ENCODE measurements around the gene TMEM44. TPM values are rescaled to one million over a fixed set of nuclear protein-coding genes. Genes with fewer than 3 reads are reported as not detected.
A peak's percentile ranks its signal among the peaks of the same experiment; 100 is the strongest.

The TMEM44 gene
- total RNA-seq, 2 experiments from 2014 or later, result 6.2 to 7.1 TPM

GRCh38 chr3:194584320-194584776 is 48.9 kb downstream of the TMEM44 start:
- ChIA-PET CTCF (interaction anchor here (0.6 to 2.4 kb wide), 2 partner anchors 10 to 666 kb away, joined by 3 to 10 read pairs; no protein-coding TSS in a partner anchor), POLR2A (interaction anchor here (0.7 to 7.4 kb wide), 9 partner anchors 9 to 124 kb away, joined by 3 to 84 read pairs (median 7); partner anchors contain the start of genes ATP13A3 and LSG1)
- H3K9me3 Mint-ChIP-seq, result no peaks in the 10 kb centered on the region
- peak overlapping the region; percentile 93 for H3K27ac Mint-ChIP-seq
- DNase-seq, result no peak
- no peaks in the 10 kb centered on the region for H3K27me3 Mint-ChIP-seq
- H3K4me1 Mint-ChIP-seq, result peaks cover 31% of the 10 kb centered on the region
- peak overlapping the region; percentile 97 for H3K4me3 Mint-ChIP-seq
- H3K36me3 Mint-ChIP-seq (ENCODE audit: low read depth), result peaks cover 15% of the 10 kb centered on the region

DNA sequence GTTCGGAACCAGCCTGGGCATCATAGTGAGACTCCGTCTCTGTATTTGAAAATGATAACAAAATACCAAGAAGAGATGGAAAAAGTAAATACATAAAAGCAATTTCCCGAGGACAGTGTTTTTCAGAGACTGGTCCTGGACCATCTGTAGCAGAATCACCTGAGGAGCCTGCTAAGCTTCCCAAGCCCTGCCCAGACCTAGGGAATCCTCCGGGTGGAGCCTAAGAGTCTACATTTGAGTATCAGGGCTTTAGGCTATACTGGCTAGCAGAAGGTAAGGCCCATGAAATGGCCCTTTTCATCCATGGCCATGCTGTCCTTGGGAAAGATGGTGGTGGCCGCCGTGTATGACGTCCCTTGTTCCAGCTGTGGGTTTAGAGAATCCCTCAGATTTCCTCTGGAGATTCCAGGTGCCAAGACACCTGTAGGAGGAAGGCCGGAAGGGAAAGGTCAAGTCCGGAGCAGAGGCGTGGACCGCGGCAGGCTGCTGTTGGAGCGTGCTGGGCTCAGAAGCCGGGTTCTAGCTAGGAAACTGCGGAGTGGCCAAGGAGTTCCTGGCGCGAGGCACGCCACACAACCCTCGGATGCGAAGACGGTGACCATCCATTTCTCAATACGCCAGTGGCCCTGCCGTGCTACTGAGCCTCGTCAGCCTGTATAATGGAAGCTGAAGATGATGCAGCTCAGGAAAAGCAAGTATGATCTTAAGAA is 50.9 kb downstream of the TMEM44 start:
- Mint-ChIP-seq H3K27me3 (no peaks in the 10 kb centered on the region), H3K36me3 (ENCODE audit: low read depth) (peaks cover 15% of the 10 kb centered on the region), H3K27ac (peak overlapping the region; percentile 40), H3K9me3 (no peaks in the 10 kb centered on the region), H3K4me1 (peaks cover 32% of the 10 kb centered on the region), H3K4me3 (peak overlapping the region; percentile 32)
- ChIA-PET POLR2A (interaction anchor here (1.2 to 7.4 kb wide), 2 partner anchors 23 to 95 kb away, joined by 3 to 84 read pairs; partner anchors contain the start of gene ATP13A3), CTCF (interaction anchor here (1.4 to 1.7 kb wide), 5 partner anchors 9 to 110 kb away, joined by 3 to 7 read pairs (median 5); no protein-coding TSS in a partner anchor)
- DNase-seq, result no peak

DNA sequence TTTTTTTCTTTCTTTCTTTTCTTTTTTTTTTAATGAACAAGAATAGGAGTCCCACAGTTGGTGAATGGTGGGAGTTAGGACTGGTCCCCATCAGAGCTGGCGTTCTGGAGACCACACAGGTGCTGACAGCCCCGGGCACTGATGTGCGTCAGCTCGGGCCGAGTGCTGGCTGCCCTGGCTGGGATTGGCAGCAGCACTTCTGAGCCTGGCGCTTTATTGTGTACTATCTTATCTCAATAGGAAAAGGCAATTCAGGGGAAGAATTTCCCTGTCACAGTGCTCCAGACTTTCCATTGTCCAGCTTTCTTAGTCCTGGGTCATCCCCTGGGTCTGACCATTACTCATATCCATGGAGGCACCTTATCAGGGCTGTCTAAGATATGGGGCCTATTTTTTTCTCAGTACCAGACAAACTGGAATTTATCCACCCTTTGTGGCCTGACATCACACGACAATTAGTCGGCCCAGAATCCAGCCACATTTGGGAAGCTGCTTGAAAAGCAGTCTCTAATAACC is 54.1 kb downstream of the TMEM44 start:
- no peak overlapping the region for H3K27ac Mint-ChIP-seq
- DNase-seq, result no peak
- POLR2A ChIA-PET, result interaction anchor here (0.6 kb wide), 1 partner anchor 94 kb away, joined by 3 read pairs; no protein-coding TSS in a partner anchor
- CTCF ChIA-PET, result interaction anchor here (0.6 kb wide), 1 partner anchor 63 kb away, joined by 3 read pairs; no protein-coding TSS in a partner anchor
- no peak overlapping the region for H3K4me3 Mint-ChIP-seq
- H3K4me1 Mint-ChIP-seq, result peaks cover 16% of the 10 kb centered on the region
- H3K27me3 Mint-ChIP-seq, result no peaks in the 10 kb centered on the region
- H3K36me3 Mint-ChIP-seq (ENCODE audit: low read depth), result peaks cover 3% of the 10 kb centered on the region
- no peaks in the 10 kb centered on the region for H3K9me3 Mint-ChIP-seq

- POLR2A ChIA-PET, result no interaction called here
- CTCF ChIA-PET, result interaction anchor here (0.6 to 1.7 kb wide), 2 partner anchors 62 to 106 kb away, joined by 3 to 10 read pairs; no protein-coding TSS in a partner anchor
- no peaks in the 10 kb centered on the region for H3K9me3 Mint-ChIP-seq
- peaks cover 18% of the 10 kb centered on the region for H3K4me1 Mint-ChIP-seq
- H3K27ac Mint-ChIP-seq, result no peak overlapping the region
- no peaks in the 10 kb centered on the region for H3K36me3 Mint-ChIP-seq (ENCODE audit: low read depth)
- H3K4me3 Mint-ChIP-seq, result no peak overlapping the region
- no peak for DNase-seq
- H3K27me3 Mint-ChIP-seq, result peaks cover 6% of the 10 kb centered on the region
Measured at GRCh38 chr3:194577986-194578905, 55.0 kb downstream of the TMEM44 start.

DNA sequence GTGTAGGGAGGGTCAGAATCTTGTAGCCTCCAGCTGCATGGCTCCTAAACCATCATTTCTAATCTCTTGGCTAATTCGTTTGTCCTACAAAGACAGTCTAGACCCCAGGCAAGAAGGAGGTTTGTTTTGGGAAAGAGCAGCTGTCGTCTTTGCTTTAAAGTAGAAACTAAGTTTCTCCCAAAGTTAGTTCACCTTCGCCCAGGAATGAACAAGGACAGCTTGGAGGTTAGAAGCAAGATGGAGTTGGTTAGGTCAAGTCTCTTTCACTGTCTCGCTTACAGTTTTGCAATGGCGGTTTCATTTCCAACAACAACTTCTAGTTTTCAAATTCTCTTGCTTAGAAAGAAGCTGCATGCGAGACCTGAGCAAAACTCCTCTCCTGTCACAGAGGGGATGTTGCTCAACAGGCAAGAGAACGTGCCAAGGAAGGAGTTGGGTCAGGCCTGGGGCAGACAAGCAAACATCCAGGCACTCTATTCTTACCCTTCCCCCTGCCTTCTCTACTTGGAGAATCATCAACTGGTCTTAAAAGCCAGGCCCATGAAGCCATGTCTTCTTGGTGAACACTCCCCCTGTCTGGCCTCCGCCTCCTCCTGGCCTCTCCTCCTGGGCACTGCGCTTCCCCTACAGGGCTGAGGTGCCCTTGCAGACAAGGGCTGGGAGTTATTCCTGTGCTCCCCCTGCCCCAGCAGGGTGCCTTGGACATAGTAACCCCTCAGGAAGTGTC is 57.6 kb downstream of the TMEM44 start:
- no peaks in the 10 kb centered on the region for H3K9me3 Mint-ChIP-seq
- POLR2A ChIA-PET, result interaction anchor here (0.9 kb wide), 1 partner anchor 108 kb away, joined by 3 read pairs; no protein-coding TSS in a partner anchor

GRCh38 chr3:194574639-194575483 is 58.4 kb downstream of the TMEM44 start:
- Mint-ChIP-seq H3K9me3 (no peaks in the 10 kb centered on the region), H3K36me3 (ENCODE audit: low read depth) (no peaks in the 10 kb centered on the region), H3K27me3 (peaks cover 28% of the 10 kb centered on the region), H3K4me1 (peaks cover 18% of the 10 kb centered on the region), H3K27ac (no peak overlapping the region), H3K4me3 (no peak overlapping the region)
- ChIA-PET POLR2A (interaction anchor here (0.9 to 1.5 kb wide), 2 partner anchors 87 to 89 kb away, joined by 3 read pairs; no protein-coding TSS in a partner anchor), CTCF (interaction anchor here (0.8 to 4.5 kb wide), 10 partner anchors 10 to 241 kb away, joined by 3 to 40 read pairs (median 3); no protein-coding TSS in a partner anchor)
- DNase-seq, result no peak

More for the DNA sequence above, 57.6 kb downstream of the TMEM44 start:
- no peak overlapping the region for H3K4me3 Mint-ChIP-seq
- CTCF ChIA-PET, result interaction anchor here (0.8 to 4.5 kb wide), 5 partner anchors 20 to 242 kb away, joined by 3 to 20 read pairs (median 3); no protein-coding TSS in a partner anchor
- H3K4me1 Mint-ChIP-seq, result peaks cover 18% of the 10 kb centered on the region
- DNase-seq, result no peak
- peaks cover 28% of the 10 kb centered on the region for H3K27me3 Mint-ChIP-seq
- no peaks in the 10 kb centered on the region for H3K36me3 Mint-ChIP-seq (ENCODE audit: low read depth)
- no peak overlapping the region for H3K27ac Mint-ChIP-seq

DNA sequence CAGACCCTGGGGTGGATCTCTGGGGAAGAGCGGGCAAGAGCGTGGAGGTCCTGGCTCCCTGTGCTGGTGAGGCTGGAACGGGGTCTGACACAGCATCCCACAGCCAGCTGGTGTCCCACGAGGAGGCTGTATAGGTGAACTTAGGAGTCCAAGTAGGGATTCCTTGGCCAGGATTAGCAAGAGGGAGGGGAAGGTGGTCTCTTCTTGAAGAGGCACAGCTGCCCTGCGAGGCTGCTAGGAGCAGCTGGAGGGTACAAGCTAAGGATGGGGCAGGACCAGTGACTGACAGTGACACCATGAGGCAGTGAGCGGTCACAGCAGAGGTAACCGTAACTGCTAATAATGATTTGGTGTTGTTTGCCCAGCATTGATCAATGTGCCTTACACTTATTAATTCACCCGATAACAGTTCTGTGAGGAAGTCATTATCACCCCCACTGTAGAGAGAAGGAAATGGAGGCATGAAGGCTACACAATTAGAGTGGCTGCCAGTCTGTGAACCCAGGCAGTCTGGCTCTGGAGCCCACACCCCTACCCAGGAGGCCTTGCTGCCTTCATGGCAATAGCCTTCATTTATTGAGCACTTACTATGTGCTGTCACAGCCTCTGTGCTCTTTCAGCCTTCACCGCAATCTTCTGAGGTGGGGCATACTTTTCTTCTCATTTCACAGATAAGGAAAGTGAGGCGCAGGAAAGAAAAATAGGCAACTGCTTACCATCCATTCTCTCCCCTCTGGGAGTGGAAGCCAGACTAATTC is 59.4 kb downstream of the TMEM44 start:
- Mint-ChIP-seq H3K4me3 (no peak overlapping the region), H3K27me3 (peaks cover 28% of the 10 kb centered on the region), H3K9me3 (no peaks in the 10 kb centered on the region), H3K27ac (no peak overlapping the region), H3K4me1 (peaks cover 18% of the 10 kb centered on the region), H3K36me3 (ENCODE audit: low read depth) (no peaks in the 10 kb centered on the region)
- ChIA-PET CTCF (interaction anchor here (0.6 to 4.5 kb wide), 15 partner anchors 9 to 229 kb away, joined by 3 to 40 read pairs (median 3); partner anchors contain the start of gene ATP13A3), POLR2A (interaction anchor here (0.9 to 1.5 kb wide), 2 partner anchors 86 to 88 kb away, joined by 3 read pairs; no protein-coding TSS in a partner anchor)
- peak; percentile 43 for DNase-seq

GRCh38 chr3:194572944-194573491 is 60.2 kb downstream of the TMEM44 start:
- Mint-ChIP-seq H3K9me3 (no peaks in the 10 kb centered on the region), H3K4me3 (no peak overlapping the region), H3K27ac (no peak overlapping the region), H3K4me1 (peaks cover 16% of the 10 kb centered on the region), H3K27me3 (peaks cover 28% of the 10 kb centered on the region), H3K36me3 (ENCODE audit: low read depth) (no peaks in the 10 kb centered on the region)
- DNase-seq, result no peak
- ChIA-PET CTCF (interaction anchor here (0.6 to 4.5 kb wide), 15 partner anchors 9 to 228 kb away, joined by 3 to 40 read pairs (median 3); partner anchors contain the start of gene ATP13A3), POLR2A (interaction anchor here (1.5 kb wide), 1 partner anchor 86 kb away, joined by 3 read pairs; no protein-coding TSS in a partner anchor)

- no peak overlapping the region for H3K4me3 Mint-ChIP-seq
- peaks cover 28% of the 10 kb centered on the region for H3K27me3 Mint-ChIP-seq
- no peaks in the 10 kb centered on the region for H3K36me3 Mint-ChIP-seq (ENCODE audit: low read depth)
- POLR2A ChIA-PET, result no interaction called here
- peaks cover 14% of the 10 kb centered on the region for H3K4me1 Mint-ChIP-seq
- H3K27ac Mint-ChIP-seq, result no peak overlapping the region
- no peak for DNase-seq
- CTCF ChIA-PET, result interaction anchor here (0.8 to 1.8 kb wide), 3 partner anchors 10 to 102 kb away, joined by 3 to 12 read pairs (median 6); no protein-coding TSS in a partner anchor
- H3K9me3 Mint-ChIP-seq, result no peaks in the 10 kb centered on the region
Measured at GRCh38 chr3:194572143-194572789, 61.0 kb downstream of the TMEM44 start.
